Adrenal gland (tissue), 5 donors: ENCODE results near the gene SLC6A18.

ENCODE experiments used
- CTCF ChIP-seq, 6 experiments: fragments of 450-650 bp in 4 of 6; fragments of 200-600 bp in 2 of 6; sonication (generic) in 1 of 6; IDR thresholded peaks; 1 replicate in 5 of 6; 2 replicates in 1 of 6; pipeline versions ENCODE4 v1.5.1 to v1.8.0; 2016 to 2021; ENCODE audit warnings: antibody characterized with exemption in 6 of 6, mild to moderate bottlenecking in 2 of 6, moderate library complexity in 1 of 6
- POLR2A ChIP-seq, 2 donors: fragments of 450-650 bp; IDR thresholded peaks; one replicate each; pipeline ENCODE4 v1.6.1; 2017; ENCODE audit warnings: antibody characterized with exemption in 2 of 2, mild to moderate bottlenecking in 2 of 2, moderate library complexity in 1 of 2
- donor health status: DM: no; HTN: no; CAD: no.

GRCh38 chr5:1266791-1267190 is 41.6 kb downstream of the SLC6A18 start:
- no peak for TF ChIP-seq CTCF (IDR thresholded peaks at IDR 0.05)
- TF ChIP-seq POLR2A (IDR thresholded peaks at IDR 0.05), result no peak
